Calu3 (cell line): ENCODE results near the gene CACNB4. TPM values are rescaled to one million over a fixed set of nuclear protein-coding genes. Genes with fewer than 3 reads are reported as not detected.

Source experiments
- BruUV-seq: library from RNA; stranded (reverse); fragments of 400-500 nt; replicated peaks from 2 replicates; lab custom pipeline; 2021; lab: Mats Ljungman, UMichigan
- CTCF ChIA-PET: fragments of 300-600 bp; sonication (Branson Sonifier 250); formaldehyde crosslinking; loops from one replicate; lab custom pipeline; 2022; ENCODE audit warnings: antibody characterized with exemption; lab: Charles Lee
- DNase-seq: peaks from one replicate; pipeline ENCODE4 v3.0.0; 2022
- H3K27ac Mint-ChIP-seq: one replicate; pipeline ENCODE4 v1.8.0; 2022; ENCODE audit warnings: mixed read lengths; ENCODE audit not compliant: unreplicated experiment
- H3K27me3 Mint-ChIP-seq: one replicate; pipeline ENCODE4 v1.8.0; 2022; ENCODE audit warnings: mixed read lengths; ENCODE audit not compliant: unreplicated experiment
- H3K36me3 Mint-ChIP-seq: one replicate; pipeline ENCODE4 v1.8.0; 2022; ENCODE audit warnings: mild to moderate bottlenecking, moderate library complexity, mixed read lengths; ENCODE audit not compliant: insufficient read depth, unreplicated experiment
- H3K4me1 Mint-ChIP-seq: one replicate; pipeline ENCODE4 v1.8.0; 2022; ENCODE audit warnings: mild to moderate bottlenecking, low read depth, mixed read lengths; ENCODE audit not compliant: unreplicated experiment
- H3K4me3 Mint-ChIP-seq: one replicate; pipeline ENCODE4 v1.8.0; 2022; ENCODE audit warnings: mild to moderate bottlenecking, low read depth, moderate library complexity, mixed read lengths; ENCODE audit not compliant: unreplicated experiment
- H3K9me3 Mint-ChIP-seq: one replicate; pipeline ENCODE4 v1.8.0; 2022; ENCODE audit warnings: low read depth, mixed read lengths; ENCODE audit not compliant: unreplicated experiment
- intact Hi-C: fragments of 100-400 bp; cut with micrococcal nuclease; formaldehyde crosslinking; loops from one replicate; pipeline ENCODE4 v1.10.0; 2022; ENCODE audit not compliant: unreplicated experiment
- total RNA-seq: library from RNA; stranded (reverse); gene quantifications from 2 replicates; pipeline ENCODE4 v1.2.3, GENCODE V29; 2022
- TF ChIP-seq, protein P1 (sequence below): fragments of 200-600 bp; IDR thresholded peaks from one replicate; pipeline ENCODE4 v1.8.0; 2022; ENCODE audit warnings: antibody characterized with exemption; ENCODE audit not compliant: unreplicated experiment

Gene CACNB4
- total RNA-seq, 1 experiment from 2014 or later = 0.33 TPM

GRCh38 chr2:151891566-151892194 lies 207.2 kb downstream of the CACNB4 start:
- Mint-ChIP-seq H3K36me3 (peaks cover 5% of the 10 kb centered on the region), H3K9me3 (no peaks in the 10 kb centered on the region), H3K4me1 (peaks cover 17% of the 10 kb centered on the region), H3K27me3 (no peaks in the 10 kb centered on the region), H3K4me3 (peak overlapping the region; percentile 60), H3K27ac (no peak overlapping the region)
- intact Hi-C loops = no loop called here
- peak; percentile 27 for DNase-seq
- TF ChIP-seq, protein P1, sequence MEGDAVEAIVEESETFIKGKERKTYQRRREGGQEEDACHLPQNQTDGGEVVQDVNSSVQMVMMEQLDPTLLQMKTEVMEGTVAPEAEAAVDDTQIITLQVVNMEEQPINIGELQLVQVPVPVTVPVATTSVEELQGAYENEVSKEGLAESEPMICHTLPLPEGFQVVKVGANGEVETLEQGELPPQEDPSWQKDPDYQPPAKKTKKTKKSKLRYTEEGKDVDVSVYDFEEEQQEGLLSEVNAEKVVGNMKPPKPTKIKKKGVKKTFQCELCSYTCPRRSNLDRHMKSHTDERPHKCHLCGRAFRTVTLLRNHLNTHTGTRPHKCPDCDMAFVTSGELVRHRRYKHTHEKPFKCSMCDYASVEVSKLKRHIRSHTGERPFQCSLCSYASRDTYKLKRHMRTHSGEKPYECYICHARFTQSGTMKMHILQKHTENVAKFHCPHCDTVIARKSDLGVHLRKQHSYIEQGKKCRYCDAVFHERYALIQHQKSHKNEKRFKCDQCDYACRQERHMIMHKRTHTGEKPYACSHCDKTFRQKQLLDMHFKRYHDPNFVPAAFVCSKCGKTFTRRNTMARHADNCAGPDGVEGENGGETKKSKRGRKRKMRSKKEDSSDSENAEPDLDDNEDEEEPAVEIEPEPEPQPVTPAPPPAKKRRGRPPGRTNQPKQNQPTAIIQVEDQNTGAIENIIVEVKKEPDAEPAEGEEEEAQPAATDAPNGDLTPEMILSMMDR = no peak
- BruUV-seq = no TSS peak
- CTCF ChIA-PET = interaction anchor here (0.5 to 1.7 kb wide), 5 partner anchors 12 to 372 kb away, joined by 3 to 4 read pairs (median 3); partner anchors contain the start of gene ARL5A

DNA sequence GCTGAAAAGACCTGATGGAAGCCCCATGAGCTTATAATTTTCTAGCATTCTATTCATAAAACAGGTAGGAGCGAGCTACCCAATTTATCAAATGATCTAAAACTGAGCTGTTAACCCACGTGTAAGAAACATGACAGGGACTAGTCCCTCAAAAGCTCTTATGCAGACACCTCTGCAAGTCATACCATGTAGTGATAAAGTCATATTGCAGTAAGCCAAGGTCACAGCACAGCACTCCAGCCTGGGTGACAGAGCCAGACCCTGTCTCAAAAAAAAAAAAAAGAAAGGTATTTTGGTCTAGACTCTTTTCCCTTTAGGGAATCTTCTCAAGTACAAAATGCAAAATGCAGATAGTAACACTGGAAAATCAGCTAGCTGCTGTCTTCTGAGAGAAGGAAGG lies 211.7 kb downstream of the CACNB4 start:
- H3K27me3 Mint-ChIP-seq = no peaks in the 10 kb centered on the region
- DNase-seq = no peak
- no peak overlapping the region for H3K4me3 Mint-ChIP-seq
- H3K27ac Mint-ChIP-seq = no peak overlapping the region
- H3K36me3 Mint-ChIP-seq = peaks cover 5% of the 10 kb centered on the region
- intact Hi-C loops = no loop called here
- TF ChIP-seq, protein P1 = no peak
- CTCF ChIA-PET = no interaction called here
- no TSS peak for BruUV-seq
- H3K4me1 Mint-ChIP-seq = peaks cover 12% of the 10 kb centered on the region
- no peaks in the 10 kb centered on the region for H3K9me3 Mint-ChIP-seq

DNA sequence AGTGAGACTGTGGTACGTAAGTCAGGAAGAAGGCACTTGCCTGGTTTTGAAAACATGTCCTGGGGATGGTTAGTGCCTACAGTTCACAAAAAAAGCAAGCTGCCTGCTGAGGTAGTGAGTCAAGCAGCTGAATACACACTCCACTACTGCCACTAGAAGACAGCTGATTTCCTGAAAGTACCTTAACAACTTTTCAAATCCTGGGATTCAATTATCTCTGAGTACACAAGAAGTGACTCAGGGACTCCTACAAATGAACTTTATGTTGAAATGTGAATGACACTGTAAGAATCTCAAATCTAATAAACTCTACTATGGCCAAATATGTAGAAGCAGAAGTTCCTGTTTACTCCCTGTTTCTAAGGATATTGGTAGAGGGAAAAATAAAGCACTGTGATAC lies 212.6 kb downstream of the CACNB4 start:
- Mint-ChIP-seq H3K4me3 (no peak overlapping the region), H3K27ac (no peak overlapping the region), H3K27me3 (no peaks in the 10 kb centered on the region), H3K9me3 (no peaks in the 10 kb centered on the region), H3K4me1 (peaks cover 5% of the 10 kb centered on the region), H3K36me3 (no peaks in the 10 kb centered on the region)
- no TSS peak for BruUV-seq
- intact Hi-C loops = no loop called here
- CTCF ChIA-PET = no interaction called here
- TF ChIP-seq, protein P1 = no peak
- no peak for DNase-seq

GRCh38 chr2:151882786-151883445 lies 215.9 kb downstream of the CACNB4 start:
- BruUV-seq = no TSS peak
- Mint-ChIP-seq H3K4me3 (no peak overlapping the region), H3K27me3 (no peaks in the 10 kb centered on the region), H3K36me3 (no peaks in the 10 kb centered on the region), H3K9me3 (no peaks in the 10 kb centered on the region), H3K4me1 (no peaks in the 10 kb centered on the region), H3K27ac (no peak overlapping the region)
- DNase-seq = no peak
- intact Hi-C loops = no loop called here
- TF ChIP-seq, protein P1 = no peak
- CTCF ChIA-PET = no interaction called here
